ENCODE results near the gene C4BPA. TPM values are rescaled to one million over a fixed set of nuclear protein-coding genes. Genes with fewer than 3 reads are reported as not detected.

Gene C4BPA
- total RNA-seq, 1 donor from 2014 or later: 792 TPM

- no peak for DNase-seq (ENCODE audit: low spot score)
- ATAC-seq: no peak
These were observed 75.0 kb downstream of the C4BPA start for GRCh38 chr1:207179036-207179435.

DNA sequence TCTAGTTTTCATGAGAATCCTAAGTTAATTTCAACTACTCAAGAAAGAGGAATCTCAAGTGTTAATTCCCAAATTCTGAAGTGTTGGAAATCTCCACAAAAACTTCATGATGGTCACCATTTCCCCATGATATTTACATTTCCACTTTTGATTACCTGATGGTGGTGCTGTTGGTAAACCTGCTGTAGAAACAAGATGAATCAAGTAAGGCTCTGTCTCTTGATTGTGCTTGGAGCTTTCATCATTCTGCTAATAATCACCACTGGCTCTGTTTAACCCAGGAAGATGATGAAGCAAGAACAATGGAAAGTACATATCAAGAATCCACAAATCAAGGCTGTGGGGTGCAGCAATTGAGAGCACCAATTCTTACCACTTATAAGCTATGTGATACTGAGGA, 77.8 kb downstream of the C4BPA start:
- ATAC-seq: peak; percentile 89
- no peak for DNase-seq (ENCODE audit: low spot score)

DNA sequence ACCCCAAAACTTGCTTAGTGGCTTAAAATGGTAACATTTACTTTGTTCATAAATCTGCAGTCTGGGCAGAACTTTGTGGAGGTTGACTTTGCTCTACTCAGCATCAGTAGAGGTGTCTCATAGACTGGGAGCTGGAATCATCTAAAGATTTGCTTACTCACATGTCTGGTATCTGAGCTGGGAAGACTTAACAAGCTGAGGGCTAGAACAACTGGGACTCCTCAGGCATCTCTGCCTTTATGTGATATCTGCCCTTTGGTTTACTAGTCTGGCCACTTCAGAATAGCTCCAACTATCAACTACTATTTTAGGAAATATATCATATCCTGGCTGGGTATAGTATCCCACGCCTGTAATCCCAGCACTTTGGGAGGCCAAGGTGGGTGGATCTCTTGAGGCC, 82.5 kb downstream of the C4BPA start:
- DNase-seq (ENCODE audit: low spot score) (no peak), ATAC-seq (no peak)

GRCh38 chr1:207188901-207189300, 84.9 kb downstream of the C4BPA start:
- DNase-seq (ENCODE audit: low spot score): no peak
- no peak for ATAC-seq

GRCh38 chr1:207191061-207191460, 87.0 kb downstream of the C4BPA start:
- DNase-seq (ENCODE audit: low spot score) (no peak), ATAC-seq (no peak)

DNA sequence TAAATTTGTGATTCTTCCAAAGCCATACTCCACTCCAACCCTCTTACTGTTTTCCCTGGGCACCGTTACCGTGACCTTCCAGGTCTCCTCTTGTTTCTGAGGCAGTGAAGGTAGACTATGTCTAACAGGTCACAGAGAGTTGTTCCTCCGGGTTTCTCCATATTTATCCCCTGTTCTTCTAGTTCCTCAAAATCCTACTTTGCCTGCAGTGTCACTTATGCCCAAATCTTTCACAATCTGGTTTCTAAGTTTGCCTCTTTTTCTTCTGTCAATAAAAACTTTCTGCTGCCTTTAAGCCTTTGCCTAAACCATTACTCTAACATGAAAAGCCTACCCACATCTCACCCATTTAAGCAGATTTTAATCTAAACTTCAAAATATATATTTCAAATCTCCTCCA, 87.7 kb downstream of the C4BPA start:
- DNase-seq (ENCODE audit: low spot score): no peak
- ATAC-seq: no peak

DNA sequence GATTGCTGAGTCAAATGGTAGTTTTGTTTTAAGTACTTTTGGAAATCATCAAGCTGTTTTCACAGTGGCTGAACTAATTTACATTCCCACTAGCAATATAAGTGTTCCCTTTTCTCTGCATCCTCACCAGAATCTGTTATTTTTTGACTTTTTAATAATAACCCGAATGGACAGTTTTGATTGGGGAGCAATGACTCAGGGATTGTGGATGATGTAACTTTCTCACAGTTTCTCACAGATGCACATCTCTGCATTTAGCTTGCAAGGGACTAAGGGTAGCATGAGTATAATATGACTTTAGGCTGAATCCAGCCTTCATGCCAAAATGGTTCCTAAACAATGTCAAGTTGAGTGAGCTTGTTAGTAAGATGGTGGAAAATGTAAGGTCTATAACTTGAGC, 90.2 kb downstream of the C4BPA start:
- ATAC-seq (no peak), DNase-seq (ENCODE audit: low spot score) (no peak)

Other genes starting within 250 kb of the C4BPA start
- gene IL20, start 238.6 kb upstream of the C4BPA start, total RNA-seq: not detected
- gene IL24, start 206.8 kb upstream of the C4BPA start, total RNA-seq: not detected
- 1.3 TPM for gene FCMR, start 182.3 kb upstream of the C4BPA start, total RNA-seq
- gene PIGR, start 157.8 kb upstream of the C4BPA start, total RNA-seq: 23.3 TPM
- 0.60 TPM for gene FCAMR, start 133.8 kb upstream of the C4BPA start, total RNA-seq
- gene C1orf116, start 71.5 kb upstream of the C4BPA start, total RNA-seq: 0.55 TPM
- 3.0 TPM for gene YOD1, start 53.0 kb upstream of the C4BPA start, total RNA-seq
- gene PFKFB2, start 51.0 kb upstream of the C4BPA start, total RNA-seq: 4.1 TPM
- 223 TPM for gene C4BPB, start 15.4 kb upstream of the C4BPA start, total RNA-seq
- 9.8 TPM for gene CD55, start 217.4 kb downstream of the C4BPA start, total RNA-seq